GM04503 (cell line): ENCODE measurements around the gene ZBTB20.

Experiments
- DNase-seq: peaks from one replicate; pipeline ENCODE4 v3.0.0-alpha.2; 2012; ENCODE audit warnings: low read depth

The ZBTB20 gene

DNA sequence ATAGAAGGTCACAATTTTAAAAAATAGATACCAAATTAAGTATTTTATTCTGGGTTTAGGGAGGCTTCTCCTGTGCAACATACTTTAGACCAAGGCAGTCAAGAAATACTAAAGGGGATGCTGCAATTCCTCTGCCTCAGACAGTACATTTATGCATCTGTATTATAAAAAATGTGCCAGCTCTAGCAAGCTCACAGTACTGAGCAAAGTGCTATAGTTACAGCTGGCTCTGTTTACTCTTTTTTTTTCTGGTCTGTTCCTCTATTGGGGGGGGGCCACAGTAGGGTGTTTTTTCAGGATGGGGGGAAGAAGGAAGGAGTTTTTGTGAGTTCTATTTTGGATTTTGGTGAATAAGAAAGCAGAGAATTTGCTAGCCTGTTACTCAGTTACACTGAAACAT, 668.3 kb downstream of the ZBTB20 start:
- no peak for DNase-seq

DNA sequence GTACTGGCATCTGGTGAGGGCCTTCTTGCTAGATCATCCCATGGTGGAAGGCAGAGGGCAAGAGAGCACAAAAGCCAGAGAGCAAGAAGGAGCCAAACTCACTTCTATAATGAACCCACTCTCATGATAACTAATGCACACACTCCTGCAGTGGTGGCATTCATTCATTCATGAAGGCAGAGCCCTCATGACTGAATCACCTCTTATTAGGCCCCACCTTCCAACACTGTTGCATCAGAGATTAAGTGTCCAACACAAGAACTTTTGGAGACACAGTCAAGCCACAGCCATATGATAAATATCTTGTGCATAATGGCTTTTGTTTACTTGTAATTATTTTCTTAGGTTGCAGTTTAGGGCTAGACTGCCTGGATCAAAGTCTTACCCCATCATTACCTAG, 670.6 kb downstream of the ZBTB20 start:
- no peak for DNase-seq

DNA sequence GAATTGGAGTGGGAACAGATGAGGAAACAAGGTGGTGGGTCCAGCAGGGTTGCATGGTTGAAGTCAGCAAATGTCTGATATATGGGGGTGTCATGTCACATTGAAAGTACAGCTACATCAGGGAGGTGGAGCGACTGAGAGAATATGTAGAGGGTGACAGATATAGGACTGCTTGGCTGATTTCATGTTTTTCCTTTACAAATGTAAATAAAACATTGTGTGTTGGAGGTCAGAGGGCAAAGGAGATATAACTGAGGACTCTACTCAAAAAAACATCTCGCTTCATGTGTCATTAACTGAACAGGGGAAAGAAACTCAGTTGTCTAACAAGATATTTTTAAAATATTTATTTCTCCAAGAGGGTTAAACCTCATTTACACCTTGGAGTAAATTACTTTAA, 675.6 kb downstream of the ZBTB20 start:
- no peak for DNase-seq

DNA sequence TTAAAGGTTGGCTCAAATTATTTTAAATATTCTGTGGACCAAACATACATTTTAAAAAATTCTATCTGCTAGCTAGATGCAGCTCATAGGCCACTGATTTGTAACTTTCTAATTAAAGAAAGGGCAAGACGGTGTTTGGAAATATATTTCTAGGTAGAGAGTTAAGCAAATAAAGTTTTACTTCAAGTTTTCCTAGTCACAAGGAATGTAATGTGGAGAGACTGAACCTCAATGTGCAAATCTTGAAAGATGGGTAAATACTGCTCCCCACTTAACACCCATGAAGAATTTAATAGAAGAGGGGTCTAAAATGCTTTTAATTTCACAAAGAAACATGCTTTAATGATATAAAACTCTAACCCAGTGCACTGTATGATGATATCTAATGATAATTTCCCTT, 678.0 kb downstream of the ZBTB20 start:
- no peak for DNase-seq

DNA sequence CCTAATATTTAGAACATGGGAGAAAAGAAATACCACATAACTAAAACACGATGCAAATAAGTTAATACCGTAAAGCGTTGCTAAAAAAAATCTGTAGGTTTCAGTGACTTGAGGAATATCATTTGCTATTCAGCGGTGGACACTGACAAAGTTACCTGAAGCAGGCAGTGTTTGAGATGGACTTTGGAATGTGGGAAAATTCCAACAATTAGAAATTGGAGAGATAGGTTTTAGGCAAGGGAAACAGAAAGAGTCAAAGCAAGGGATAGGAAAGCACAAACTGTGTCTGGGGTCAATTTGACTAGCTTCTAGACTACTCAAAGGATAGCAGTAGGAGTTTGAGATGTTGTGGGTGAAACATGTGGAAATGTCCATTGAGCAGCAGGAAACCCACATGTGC, 680.3 kb downstream of the ZBTB20 start:
- no peak for DNase-seq

DNA sequence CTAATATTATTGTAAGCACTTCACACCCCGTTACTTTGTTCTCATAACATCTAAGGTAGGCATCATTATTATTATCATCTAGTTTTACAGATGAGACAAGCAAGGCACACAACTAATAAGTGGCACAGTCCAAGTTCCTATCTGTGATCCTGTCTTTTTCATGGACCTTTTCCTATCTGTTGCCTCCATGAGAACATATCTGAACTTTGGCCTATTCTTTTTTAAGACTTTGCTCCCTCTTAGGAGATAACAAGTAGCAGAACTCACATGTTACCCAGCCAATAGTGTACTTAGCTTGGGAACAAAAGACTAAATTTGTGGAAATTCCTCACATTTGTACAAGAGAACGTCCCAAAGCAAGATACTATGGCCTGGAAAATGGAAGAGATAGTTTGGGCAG, 680.8 kb downstream of the ZBTB20 start:
- no peak for DNase-seq

DNA sequence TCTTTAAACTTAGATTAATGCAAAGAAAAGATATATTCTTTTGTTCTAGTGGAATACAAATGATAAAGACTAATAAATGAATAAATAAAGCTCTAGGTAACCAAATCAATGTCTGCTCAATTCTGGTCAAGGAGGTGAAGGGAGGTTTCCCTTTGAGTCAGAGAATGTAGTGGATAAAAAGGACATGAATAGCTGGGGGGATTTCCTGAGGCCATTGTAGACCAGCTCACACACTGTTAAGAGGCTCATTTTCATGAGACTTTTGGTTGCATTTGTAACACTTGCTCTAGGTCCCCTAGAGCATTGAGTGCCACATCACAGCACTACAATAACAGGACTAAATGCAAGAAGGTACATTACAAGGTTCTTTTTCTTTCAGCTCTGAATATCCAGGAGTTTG, 682.5 kb downstream of the ZBTB20 start:
- DNase-seq: no peak

DNA sequence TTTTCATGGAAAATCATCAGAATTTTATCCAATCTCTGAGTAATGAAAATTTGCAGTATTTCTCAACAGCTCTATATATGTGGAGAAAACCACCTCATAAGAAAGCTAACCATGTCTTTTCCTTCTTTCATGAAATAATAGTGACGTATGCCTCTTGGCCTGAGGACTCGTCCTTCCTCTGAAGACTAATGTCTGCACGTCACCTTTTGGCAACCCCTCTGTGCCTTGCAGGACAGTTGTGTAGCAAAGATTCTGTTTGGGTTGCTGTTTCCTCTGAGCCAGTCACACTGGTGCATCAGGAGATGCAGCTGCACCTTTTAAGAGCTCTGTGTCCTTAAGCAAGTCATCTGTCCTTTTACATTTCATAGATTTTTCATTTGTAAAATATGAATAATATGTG, 684.3 kb downstream of the ZBTB20 start:
- no peak for DNase-seq

DNA sequence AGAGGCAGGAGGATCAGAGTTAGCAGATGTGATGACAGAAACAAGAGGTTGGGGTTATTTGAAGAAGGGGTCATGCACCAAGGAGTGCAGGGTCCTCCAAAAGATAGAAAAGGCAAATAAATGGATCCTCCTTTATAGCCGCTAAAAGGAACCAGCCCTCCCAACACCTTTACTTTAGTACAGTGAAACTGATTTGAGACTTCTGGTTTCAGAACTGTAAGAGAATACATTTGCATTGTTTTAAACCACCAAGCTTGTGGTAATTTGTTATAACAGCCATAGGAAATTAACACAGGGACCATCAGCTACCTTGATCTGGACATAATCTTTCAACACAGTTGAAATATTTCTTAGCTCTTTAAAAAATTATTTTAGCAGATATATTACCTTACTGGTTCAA, 686.6 kb downstream of the ZBTB20 start:
- DNase-seq: no peak

DNA sequence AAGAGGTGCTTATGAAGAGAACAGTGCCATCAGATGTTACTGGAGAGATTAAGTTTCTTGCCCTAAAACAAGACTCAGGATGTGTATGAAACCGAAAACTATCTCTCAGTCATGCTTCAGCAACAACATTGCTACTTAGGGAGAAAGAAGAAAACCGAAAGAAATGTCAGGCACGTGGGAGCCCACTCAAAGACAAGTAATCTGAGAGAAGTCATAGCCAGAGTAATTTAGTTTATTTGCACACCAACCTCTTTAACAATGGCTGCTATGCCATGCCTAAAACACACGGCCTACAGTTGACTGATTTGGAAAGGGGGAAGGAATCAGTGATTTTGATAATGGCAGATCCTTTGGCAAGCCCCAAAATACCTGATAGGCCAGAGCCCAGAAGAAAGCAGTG, 690.3 kb downstream of the ZBTB20 start:
- no peak for DNase-seq

DNA sequence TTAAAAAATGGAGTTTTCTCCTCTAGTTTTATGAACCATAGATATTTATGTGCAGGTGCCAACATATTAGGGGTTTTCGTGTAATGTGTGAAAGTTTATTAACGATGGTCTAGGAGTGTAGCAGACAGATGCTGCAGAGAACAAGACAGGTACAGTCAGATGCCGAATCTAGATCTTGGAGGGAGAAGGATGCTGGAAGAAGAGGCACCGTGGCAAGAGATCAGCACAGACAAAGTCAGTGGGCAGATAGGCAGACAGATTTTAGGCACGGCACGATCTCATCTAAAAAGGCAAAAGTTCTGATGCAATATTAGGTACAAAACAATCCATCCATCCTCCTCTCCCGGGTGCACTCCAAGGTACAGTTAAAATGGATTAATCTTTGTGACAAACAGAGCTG, 691.7 kb downstream of the ZBTB20 start:
- no peak for DNase-seq

DNA sequence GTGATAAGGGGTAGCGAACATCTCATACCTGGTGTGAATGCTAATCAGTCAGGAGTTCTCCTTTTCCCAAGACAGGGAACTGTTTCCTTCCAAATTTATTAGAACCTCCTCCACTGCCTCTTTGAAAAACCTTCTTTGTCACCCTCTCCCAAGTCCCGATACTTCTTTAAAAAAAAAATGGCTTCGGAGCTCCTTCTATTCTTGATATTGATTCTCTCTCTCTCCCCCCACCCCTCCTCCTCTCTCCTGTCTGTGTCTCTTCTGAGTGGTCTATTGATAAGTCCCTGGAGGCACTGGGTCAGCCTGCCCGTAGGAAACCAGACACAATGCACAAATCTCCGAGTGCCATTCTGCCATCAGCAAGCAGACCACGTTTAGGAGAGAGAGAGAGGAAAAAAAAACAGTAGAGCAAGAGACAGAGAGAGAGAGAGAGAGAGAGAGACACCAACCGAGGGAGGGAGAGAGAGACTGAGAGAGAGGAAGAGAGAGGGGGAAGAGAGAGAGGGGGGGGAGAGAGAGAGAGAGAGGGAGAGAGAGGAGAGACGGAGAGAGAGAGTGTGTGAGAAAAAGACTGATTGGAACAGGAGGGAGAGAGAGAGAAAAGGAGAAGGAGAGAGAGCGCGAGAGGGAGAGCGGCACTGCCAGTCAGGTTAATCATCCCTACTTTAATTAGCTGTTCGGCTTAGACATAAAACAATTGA, 692.4 kb downstream of the ZBTB20 start:
- DNase-seq: no peak

DNA sequence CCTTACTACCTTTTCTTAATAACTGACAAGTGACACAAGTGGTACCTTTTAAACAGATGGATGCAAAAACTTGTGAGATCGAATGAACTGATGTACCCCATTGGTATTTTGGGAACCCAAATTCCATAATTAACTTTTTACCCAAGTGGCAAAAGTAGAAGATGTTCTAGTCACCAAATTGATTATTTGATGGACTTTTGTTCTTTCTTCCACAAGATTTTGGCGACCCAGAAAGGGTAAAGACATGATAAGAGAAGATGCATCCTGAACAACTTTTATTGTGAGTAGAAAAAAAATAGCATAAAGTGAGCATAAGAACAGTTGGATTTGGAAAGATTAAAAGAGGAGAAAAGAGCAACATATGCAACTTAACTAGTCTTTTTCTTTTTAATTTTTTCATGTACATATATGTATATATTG, 693.7 kb downstream of the ZBTB20 start:
- no peak for DNase-seq

DNA sequence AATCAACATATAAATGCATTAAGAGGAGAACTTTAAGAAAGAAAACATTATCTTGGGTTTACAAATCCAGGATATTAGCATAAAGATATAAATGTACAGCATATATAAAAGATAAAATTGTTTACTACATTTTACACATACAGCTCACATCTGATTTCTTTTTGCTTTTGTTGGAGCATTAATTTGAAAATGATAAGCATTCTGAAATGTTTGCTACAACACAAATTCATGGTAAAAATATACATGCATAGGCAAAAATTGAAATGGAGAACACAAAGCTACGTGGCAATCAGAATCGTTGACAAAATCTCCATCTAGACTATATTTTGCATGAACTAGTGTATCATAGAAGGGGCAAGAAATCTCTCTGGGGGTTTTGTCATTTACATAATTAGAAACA, 694.2 kb downstream of the ZBTB20 start:
- no peak for DNase-seq

DNA sequence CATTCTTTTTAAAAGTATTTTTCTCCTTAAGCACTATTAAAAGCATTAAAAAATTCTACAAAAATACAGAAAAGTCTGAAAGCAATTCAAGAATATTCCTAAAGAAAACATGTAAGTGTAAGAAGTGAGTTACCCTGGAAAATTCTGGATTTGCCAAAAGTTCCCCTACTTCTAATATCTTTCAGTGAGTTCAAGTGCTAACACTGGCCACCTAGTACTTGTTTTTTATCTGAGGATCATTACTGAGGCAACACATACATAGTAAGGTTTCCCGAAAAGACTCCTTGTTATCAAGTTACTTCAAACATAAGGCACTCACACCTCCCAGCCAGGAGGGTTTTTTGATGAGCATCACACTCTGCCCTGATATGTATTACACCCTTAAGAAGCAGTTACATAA, 694.8 kb downstream of the ZBTB20 start:
- DNase-seq: no peak

DNA sequence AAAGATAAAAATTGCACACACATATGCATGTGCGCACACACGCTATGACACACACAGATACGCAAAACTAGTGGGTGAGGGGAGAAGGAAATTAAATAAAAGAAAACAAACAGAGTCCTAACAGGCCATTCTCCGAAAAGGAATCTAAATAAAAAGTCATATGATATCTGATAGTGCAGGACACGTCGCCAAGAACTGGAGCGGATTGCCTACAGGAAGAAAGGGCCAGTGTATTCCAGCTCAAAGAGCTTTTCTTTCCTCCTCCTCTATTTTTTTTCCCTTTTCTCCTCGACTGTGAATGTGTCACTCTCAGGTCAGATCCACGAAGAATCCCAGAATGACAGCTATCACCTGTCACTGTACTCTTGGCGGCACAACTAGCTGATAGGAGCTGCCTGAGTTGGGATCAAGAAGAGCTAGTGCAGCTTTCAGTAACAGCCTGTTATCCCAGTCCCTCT, 695.5 kb downstream of the ZBTB20 start:
- no peak for DNase-seq

DNA sequence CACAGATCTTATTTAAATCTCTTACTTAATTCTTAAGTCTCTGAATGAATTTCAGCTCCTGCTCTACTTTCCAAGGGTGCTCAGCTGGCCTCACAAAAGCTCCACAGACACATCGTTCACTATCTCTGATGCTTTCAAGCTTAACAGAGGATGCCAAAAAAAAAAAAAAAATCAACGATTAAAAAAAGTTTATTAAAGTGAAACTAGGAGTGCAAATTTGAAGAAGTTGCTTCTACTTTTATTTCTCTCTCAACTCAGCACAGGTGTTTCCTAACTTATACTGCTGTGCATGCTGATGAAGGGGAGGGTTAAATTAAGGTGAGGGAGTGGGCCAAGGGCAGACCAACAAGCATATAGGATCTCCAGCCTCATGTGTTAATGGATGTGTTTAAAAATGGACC, 696.0 kb downstream of the ZBTB20 start:
- no peak for DNase-seq

DNA sequence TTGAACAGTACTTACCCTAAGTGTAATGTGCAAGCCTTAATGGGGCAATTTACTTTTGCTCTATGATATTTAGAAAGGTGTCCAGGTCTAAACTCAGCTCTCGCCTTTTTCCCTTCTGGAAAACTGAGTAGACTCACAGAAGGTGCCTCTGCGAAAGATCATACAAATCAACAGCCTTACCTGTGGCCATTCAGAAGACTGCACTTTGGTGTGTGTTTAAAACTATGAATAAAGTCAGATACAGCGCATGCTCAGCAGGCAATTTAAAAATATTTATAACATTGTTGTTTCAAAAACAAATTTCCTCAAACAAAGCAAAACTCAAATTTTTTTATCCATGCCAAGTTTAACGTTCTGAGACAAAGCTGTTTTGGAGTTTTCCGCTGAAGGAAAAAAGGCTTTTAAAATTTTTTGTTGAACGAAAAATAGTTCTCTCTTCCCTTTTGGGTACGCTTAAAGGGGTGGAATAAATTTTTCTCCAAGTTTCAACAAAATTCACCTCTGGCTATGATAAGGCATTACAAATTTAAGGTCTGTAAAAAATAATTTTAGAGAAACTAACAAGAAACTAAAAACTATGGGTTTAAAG, 697.0 kb downstream of the ZBTB20 start:
- DNase-seq: no peak

DNA sequence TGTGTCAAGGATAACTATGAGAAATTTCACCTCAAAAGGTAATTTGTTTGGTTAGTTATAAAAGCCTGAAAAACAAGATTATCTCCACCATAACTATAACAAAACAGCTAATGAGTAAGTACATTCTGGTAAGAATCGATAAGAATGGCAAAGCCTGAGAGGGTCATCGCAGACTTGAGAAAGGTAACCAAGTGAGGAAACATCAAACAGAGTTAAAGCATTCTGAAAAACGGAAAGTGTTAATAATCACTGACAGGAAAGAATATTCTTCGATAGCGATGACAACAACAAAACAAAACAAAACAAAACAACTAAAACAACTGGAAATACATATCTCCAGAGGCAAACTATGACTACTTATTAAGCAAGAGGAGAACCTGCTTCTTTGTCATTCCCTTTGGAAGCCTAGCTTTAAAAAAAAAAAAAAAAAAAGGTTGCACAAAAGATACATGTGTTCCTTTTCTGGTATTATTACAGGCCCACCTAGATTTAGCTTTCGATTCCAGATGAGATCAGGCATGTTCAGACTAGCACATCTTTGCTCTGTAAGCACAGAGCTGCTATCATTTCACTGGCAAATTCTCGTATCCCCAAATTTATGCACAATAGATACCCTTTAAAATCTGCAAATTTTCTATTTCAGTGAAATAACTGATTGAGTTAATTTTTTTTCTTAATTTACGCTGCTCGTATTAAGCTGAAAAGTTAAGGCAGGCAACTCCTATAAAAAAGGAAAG, 697.6 kb downstream of the ZBTB20 start:
- no peak for DNase-seq

DNA sequence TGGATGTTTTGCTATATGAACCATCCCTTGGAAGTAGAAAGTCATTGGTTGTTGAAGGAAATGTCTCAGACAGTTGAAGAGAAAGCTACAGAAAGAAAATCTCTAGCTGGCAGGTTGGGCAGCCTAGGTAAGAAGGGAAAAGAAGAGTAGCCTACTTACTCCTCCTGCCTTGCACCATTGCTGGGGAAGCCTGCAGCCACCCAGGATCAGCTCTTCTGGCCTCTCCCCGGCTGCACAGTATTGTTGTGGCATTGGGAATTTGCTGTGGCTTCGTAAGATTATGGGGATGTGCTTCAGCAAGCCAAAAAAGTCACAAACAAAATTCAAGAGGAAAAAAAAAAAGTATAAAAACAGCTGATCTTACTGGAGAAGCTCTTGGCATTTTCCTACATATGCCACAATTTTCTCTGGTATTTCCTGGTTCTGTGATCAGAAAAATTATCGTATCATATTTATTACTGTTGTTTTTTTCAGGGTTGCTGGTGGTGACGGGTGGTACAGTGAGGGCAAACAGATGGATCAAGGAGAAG, 699.1 kb downstream of the ZBTB20 start:
- DNase-seq: no peak

DNA sequence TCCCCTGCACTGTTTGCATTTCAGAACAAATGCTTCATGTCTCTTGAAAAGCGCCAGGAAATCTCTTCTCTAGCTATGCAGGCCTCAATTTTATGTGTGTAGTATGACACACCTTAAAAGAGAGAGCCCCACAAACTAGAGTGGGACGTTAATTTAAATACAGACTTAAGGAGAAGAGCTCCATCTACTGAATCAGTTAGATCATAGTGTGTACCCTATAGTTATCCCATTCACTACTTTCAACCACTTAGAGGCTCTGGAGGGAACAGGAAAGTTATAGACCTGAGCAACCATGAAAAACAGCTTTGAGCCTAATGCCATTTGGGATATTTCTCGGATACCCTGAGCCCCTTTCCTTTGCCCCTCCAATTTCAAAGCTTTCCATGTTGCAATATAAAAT, 699.5 kb downstream of the ZBTB20 start:
- DNase-seq: no peak

DNA sequence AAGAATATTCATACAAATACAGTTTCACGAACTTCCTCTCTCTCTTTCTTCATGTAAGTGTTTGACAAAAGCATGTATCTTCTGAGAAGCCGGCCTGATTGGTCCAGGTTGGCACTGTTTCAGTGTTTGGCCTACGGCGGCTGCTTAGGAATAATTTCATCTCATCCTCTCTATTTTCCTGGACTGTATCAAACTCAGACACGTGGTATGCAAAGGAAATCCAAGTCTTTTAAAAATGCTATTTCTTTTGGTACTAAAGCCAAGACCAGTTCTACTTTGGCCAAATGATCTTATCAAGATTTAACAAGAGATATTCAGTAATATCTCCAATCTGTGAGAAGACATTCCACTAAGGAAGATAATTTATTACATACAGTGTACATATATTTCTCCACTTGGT, 700.5 kb downstream of the ZBTB20 start:
- no peak for DNase-seq

DNA sequence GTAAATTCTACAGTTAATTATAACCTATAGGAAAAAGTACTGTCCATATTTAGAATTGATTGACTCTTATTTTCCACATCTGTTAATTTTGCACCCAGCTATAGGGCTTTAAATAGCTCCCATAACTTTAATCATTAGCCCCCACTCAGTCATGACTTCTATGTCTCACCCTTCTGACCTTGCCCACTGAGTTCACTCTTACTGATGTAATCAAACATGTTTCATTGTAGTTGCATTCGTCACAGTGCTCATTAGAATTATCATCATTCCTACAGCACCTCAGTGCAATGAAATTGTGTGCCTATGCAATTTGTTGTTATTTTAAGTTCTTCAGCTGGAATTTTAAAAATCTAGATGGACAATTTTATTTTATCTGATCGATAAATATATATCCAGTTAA, 701.9 kb downstream of the ZBTB20 start:
- DNase-seq: no peak
